Frontal cortex (tissue), 4 donors: ENCODE data around the gene FAM47A. TPM values are rescaled to one million over a fixed set of nuclear protein-coding genes. Genes with fewer than 3 reads are reported as not detected.

Experiments used
- DNase-seq, 2 donors: peaks; one replicate each; pipeline ENCODE4 v3.0.0; 2012; ENCODE audit warnings: low spot score in 2 of 2
- FAIRE-seq: peaks from 2 replicates; lab custom pipeline; 2012; peaks lifted over from hg19 to GRCh38; lab: Jason Lieb, UNC
- total RNA-seq: library from RNA; depleted of rRNA; stranded (reverse); fragments of >200 nt; gene quantifications from one replicate; pipeline ENCODE4 v1.2.3, GENCODE V29; 2014
- donor health status: control.
- donor health status: control.
- donor health status: control.

The FAM47A gene
- not detected for total RNA-seq

DNA sequence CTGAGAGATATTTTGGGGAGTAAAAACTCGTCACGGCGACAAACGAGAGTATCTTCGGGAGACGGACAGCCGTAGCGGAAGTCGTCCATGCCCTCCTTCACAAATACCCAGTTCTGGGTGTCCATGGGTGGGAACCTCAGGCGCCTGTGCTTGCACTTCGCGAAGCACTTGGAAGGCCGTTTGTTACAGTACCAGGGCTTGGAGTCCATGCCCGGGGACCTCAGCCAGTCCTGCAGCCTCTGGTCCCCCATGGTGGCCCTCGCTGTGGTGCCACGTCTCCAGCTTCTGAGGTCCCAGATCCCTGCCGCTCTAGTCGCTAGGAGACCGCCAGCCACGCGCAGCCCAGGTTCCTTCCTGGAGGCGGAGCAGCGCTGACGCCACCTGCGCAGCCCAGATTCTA, at the start of gene FAM47A:
TSS of gene FAM47A (minus strand) at position 287 of the 400 bp plus-strand sequence. CDS start at position 251, 36 bp downstream.
- no peak for DNase-seq
- FAIRE-seq: no peak

GRCh38 chrX:34147345-34147744, 15.2 kb upstream of the FAM47A start:
- no peak for DNase-seq
- no peak for FAIRE-seq

DNA sequence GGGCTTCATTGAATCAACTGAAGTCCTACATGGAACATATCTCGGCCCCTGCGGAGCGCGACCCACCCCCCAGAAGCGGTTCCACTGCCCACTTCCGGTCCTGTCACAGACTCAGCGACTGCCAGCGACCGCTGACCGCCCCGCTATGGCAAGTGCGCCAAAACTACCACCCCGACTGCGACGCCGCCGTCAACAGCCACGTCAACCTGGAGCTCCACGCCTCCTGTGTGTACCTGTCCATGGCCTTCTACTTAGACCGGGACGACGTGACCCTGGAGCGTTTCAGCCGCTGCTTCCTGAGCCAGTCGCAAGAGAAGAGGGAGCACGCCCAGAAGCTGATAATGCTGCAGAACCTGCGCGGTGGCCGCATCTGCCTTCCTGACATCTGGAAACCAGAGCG, 14.8 kb upstream of the FAM47A start:
- DNase-seq (no peak), FAIRE-seq (no peak)

DNA sequence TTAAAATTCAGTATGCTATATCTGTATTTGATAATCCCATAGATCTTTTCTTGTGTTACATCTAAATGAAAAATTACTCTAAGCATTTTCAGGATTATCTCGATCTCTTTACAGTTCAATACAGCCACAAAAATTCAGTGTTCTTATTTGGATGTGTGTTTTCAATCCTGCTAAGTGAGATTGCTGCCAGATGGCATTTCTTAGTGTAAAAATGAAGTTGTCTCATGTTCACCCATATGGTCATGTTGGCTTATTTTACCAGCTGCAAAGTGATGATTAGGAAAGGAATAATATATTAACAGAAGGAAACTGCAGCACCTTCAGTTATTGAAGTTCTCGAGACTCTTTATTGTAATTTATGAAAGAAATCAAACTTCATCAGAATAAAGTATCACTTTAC, 12.1 kb upstream of the FAM47A start:
- FAIRE-seq: no peak

GRCh38 chrX:34140816-34141215, 8.7 kb upstream of the FAM47A start:
- FAIRE-seq (no peak), DNase-seq (no peak)

More for the DNA sequence above, 12.1 kb upstream of the FAM47A start:
- DNase-seq: no peak

DNA sequence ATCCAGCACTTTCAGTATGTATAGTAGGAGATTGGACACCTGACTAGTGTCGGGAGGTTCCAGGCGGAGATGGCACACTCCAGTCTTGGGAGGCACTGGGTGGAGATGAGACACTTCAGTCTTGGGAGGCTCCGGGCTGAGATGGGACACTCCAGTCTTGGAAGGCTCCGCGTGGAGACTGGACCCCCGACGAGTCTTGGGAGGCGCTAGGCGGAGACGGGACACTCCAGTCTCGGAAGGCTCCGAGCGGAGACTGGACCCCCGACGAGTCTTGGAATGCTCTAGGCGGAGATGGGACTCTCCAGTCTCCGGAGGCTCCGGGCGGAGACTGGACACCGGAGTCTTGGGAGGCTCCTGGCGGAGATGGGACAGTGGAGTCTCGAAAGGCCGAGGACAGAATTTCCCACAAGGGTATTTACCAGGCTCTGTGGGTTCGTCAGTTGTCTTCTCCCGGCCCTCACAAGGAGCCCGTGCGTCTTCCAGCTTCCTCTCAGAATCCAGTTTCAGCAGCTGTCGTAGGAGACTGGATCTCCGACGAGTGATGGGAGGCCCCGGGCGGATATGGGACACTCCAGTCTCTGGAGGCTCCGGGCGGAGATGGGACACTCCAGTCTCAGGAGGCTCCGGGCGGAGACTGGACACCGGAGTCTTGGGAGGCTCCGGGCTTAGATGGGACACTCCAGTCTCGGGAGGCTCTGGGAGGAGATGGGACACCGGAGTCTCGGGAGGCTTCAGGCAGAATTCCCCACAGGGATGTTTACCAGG, 952 bp downstream of the FAM47A start:
- DNase-seq (no peak), FAIRE-seq (no peak)

DNA sequence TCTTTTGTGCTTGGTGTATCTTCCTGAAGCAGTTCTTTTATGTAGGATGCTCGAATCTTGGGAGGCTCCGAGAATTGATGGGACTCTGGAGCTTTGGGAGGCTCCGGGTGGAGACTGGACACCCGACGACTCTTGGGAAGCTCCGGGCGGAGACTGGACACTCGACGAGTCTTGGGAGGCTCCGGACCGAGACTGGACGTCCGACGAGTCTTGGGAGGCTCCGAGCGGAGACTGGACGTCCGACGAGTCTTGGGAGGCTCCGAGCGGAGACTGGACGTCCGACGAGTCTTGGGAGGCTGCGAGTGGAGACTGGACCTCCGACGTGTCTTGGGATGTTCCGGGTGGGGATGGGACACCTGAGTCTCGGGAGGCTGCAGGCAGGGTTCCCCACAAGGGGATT, 1.6 kb downstream of the FAM47A start:
- FAIRE-seq: no peak
- DNase-seq: no peak

- DNase-seq (no peak), FAIRE-seq (no peak)
Observed at GRCh38 chrX:34126011-34126410, 6.1 kb downstream of the FAM47A start.

GRCh38 chrX:34119122-34119521, 13.0 kb downstream of the FAM47A start:
- DNase-seq (no peak), FAIRE-seq (no peak)

DNA sequence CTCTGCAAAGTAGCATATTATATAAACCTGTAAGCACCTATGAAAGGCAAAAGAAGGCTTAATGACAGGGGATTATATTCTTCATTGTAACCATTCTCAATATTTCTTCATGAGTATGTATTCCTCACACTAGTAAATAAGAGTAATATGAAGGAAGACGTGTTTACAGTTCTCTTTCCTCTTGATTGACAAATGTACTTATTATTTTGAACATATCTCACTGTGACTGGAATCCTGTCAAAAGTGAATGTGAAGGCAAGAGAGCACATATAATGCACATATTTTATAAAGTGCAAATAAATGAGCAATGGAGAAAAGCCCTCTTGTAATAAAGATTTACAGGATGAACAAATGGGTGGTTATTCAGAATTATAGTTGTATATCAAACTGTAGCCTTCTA, 19.7 kb downstream of the FAM47A start:
- DNase-seq (no peak), FAIRE-seq (no peak)
